DMS79 treated with DMSO at 0.1 percent for 48 hours (cell line): ENCODE data around the gene RFTN2.
"Not testable (repeated sequence)": the region's sequence is repeated elsewhere in the genome, so short reads cannot be mapped to it uniquely, and the experiment has no call there.

ENCODE experiments used
- DNase-seq: peaks from one replicate; lab custom pipeline; 2025; lab: John Stamatoyannopoulos, UW

RFTN2 gene

DNA sequence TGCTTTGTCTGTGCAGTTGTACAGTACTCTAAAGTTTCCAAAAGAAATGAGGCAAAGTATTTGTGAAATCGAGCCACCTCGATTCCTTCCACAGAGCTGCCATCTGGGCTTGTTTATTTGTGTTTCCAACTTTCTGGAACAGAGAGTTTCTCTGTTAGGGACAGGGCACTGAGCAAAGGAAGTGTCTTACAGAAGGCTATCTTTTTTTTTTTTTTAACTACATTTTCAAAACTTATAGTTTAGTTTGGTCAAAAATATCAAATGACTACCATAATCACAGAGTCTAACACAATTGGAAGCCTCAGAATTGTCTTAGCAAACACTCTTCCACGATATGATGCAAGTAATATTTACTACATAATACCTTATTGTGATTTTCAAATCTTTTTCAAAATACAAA is 796 bp downstream of the RFTN2 start:
- DNase-seq = no peak

DNA sequence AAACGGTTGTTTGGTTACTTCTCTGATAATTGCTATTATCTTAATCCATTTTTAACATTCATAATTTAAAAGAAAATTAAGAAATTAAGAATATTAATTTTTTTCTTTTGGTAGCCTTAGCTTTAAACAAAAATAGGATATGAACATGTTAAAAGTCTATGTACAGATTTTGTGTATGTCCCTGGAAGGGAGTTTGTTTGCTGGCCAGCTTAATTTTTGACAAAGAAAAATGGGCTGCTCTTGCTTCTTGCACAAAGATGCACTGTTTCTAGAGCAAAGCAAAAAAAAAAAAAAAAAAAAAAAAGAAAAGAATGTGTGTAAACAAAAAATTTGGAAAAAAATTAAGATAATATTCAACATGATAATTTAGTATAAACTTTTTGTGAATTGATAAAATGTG is 1.3 kb downstream of the RFTN2 start:
- DNase-seq = no peak

DNA sequence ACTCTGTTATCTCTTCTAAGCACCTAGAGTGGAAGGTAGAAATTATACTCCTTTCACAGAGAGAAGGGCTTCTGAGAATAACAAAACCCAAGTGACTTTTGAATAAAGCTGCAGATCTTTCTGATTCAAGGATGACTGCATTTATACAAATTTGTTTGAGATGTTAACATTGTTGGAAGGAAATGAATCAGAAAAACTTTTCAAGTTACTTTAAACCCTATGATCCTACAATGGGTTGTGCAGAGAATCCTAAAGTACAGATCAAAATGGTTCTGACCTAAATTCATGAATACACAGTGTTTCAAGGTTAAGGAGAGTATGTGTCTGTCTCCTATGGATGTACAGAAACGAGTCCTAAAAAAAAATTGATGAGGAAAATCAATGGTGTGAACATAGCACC is 1.8 kb downstream of the RFTN2 start:
- DNase-seq = no peak

DNA sequence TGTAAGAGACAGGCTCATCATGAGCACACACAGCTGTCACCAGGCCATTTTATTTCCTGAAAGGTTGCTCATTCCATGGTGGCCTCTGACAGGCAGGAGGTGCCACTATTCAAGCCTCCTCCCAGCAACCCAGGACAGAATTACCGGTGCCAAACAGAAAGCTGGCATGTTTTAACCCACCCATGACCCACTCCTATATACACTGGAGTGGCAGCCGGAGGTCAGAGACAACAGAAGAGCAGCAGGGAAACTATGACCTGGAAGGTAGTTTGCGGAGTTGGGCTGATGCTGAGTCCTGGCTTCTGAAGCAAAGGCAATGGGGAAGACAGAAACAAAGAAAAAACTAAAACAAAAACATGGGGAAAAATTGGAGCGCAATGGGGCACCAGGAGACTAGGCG is 2.3 kb downstream of the RFTN2 start:
- no peak for DNase-seq

DNA sequence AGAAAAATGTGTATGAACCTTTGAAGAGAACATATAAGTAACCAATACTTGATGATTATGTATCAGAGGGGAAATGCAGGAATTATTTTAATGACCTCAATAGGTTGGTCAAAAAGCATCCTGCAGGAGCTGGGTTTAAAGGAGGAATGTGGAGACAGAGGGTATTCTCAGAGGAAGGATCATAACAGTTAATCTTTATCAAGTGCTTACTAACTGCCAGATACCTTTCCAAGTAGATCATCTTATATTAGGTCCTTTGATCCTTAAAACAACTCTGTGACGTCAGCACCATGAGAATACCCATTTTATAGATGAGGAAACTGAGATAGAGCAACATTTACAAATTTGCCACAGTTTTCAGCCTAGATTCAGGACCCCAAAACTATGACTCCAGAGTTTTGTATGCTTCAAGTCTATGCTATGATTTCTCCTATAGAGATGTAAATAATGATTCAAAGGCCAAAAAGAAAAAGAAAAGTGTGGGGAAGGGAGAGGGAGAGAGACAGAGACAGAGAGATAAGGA is 3.0 kb downstream of the RFTN2 start:
- no peak for DNase-seq

DNA sequence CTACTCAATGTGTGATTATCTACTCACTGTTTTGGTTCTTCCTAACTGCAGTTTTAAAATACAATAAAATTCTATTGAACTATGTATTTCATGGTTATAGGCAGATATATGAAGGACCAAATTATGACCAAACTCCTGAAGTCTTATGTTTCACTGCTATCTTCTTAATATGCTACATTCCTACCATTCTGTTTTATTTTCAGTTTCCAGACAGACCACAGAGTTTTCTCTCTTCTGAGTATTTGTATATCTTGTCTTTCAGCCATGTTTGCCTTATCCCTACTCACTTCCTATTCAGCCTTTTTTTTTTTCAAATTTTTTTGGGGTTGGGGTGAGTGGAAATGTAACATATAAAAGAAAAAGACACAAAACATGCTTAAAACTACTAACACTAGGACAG is 6.3 kb downstream of the RFTN2 start:
- no peak for DNase-seq

DNA sequence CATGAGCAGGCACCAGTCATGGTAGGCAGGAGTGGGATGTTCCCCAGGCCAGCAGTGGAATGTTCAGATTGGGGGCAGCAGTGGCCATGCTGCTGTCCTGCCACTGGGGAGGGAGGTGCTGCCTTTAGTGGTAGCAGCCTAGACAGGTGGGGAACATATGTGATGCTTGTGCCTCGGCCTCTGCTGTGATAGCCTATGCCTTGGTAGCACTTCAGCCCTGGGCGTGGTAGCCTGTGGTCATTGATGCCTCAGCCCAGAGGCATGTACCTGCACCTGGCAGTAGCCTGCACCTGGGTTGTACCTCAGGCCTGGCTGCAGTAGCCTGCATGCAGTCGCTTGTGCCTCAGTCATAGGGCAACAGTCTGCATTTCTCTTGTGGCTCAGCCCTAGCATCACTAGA is 7.1 kb downstream of the RFTN2 start:
- no peak for DNase-seq

DNA sequence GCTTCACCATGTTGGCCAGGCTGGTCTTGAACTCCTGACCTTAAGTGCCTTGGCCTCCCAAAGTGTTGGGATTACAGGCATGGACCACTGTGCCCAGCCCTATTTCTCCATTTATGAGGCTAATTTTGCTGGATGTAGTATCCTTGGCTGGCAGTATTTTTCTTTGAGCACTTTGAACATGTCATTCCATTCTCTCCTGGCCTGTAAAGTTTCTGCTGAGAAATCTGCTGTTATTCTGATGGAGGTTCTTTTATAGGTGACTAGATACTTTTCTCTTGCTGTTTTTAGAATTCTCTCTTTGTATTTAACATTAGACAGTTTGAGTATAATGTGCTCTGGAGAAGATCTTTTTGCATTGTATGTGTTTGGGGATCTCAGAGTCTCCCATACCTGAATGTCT is 9.1 kb downstream of the RFTN2 start:
- DNase-seq = no peak

DNA sequence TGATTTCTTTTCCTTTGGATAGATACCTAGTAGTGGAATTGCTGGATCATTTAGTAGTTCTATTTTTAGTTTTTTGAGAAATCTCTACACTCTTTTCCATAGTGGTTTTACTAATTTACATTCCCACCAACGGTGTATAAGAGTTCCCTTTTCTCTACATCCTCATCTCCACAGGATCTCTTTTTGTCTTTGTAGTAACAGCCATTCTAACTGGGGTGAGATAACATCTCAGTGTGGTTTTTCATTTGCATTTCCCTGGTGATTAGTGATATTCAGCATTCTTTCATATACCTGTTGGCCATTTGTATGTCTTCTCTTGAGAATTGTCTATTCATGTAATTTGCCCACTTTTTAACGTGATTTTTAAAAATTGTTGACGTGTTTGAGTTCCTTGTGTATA is 13.8 kb downstream of the RFTN2 start:
- DNase-seq = no peak

DNA sequence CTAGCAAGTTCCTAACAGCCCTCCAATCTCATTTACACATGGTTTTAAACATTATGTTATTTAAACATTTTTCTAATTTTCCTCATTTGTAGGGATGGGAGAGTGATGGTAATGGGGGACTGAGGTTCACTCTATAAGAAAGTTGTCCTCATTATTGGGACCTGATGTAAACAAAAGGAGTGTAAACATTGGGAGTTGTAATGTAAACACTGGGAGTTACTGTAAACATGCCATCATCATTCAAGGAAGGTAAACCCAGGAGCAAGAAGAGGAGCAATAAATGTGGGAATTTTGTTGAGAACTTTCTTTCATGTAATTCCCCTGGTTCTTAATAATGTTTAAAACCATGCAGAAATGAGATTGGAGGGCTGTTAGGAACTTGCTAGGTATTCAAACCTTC is 17.8 kb downstream of the RFTN2 start:
- no peak for DNase-seq

DNA sequence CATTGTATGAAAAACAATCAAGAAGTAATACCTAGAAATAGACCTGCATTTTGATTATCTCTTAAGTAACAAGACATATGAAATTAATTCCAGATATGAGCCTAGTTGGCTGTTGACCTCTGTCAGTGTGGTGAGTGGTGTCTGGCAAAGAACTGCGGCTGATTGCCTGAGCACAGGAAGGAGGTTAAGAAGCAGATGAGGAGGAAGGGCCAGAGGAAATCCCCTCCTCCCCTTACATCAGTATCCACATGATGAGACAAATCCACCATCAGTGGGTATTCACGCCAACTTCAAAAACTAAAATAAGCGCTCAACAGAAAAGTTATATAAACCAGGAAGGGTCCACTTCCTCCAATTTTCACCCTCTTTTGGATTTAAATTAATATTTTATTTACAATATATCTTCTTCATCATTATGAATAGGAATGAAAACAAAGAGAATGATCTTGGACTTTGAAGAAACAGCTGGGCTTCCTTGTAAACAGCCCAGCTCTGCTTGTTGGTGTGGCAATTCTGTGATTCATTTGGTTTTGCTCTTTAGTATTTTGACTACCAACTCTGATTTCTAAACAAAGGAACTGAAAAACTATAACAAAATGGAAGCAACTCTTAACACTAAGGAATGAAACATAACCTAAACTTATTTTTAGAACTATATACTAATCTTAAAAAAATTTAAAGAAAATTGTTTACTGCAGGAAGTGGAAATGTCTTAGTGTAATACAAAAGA is 27.3 kb downstream of the RFTN2 start:
- no peak for DNase-seq

DNA sequence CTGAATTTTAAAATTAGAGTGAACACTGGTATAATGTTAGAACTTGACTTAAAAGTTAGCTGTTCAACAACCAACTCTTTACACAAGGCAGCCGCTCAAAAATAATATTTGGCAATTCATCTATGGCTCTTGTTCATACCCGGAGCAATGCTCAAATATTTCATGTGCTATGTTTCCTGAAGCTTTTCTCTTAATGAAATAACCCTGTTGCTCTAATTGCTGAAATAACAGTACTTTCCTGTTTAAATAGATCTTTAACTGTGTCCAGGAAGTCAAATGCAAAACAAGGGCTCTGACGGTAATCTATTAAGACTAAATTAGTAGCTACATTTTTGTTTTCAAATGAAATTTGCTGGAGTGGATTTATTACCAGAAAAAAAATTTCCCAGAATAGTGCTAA is 33.7 kb downstream of the RFTN2 start:
- no peak for DNase-seq

DNA sequence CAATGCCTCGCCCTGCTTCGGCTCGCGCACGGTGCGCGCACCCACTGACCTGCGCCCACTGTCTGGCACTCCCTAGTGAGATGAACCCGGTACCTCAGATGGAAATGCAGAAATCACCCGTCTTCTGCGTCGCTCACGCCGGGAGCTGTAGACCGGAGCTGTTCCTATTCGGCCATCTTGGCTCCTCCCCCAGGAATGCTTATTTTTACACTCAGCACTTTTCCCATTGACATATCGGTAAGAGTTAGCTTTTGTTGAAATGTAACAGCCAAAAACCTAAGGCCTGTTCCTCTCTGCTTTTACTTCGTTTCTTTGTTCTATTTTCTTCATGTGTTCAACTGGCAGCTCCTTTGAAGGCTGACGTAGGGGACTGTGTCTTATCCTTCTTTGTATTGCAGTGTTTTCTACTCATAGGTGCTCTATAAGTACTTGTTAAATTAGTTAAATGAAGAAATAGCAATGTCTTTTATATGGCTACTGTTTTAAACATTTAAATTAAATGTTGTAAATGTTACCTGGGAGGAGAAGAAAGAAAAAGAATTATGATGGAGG is 34.7 kb downstream of the RFTN2 start:
- DNase-seq = not testable (repeated sequence)

DNA sequence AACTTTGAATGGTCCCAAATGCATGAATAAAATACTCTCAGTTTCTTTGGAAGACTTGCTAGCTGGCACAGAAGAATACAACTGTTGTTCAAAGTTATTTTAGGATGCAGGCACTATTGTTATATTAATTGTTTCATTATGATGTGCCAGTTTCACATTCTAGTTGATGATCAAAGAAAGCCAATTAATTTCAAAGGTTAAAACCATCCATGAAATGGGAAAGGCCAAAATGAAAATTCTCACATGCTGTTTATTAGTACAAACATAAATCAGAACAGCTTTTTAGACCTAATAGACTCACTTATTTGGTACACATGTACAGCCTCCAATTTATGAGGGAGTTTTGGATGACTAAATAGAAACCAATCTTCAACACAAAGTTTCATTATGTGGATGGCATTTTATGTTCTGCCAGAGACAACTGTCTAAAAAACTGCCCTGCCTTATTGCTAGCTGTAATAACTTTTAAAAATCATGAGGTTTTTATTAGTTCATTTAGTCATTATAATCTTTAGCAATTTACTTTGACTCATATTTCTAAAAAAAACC is 42.2 kb downstream of the RFTN2 start:
- DNase-seq = no peak

DNA sequence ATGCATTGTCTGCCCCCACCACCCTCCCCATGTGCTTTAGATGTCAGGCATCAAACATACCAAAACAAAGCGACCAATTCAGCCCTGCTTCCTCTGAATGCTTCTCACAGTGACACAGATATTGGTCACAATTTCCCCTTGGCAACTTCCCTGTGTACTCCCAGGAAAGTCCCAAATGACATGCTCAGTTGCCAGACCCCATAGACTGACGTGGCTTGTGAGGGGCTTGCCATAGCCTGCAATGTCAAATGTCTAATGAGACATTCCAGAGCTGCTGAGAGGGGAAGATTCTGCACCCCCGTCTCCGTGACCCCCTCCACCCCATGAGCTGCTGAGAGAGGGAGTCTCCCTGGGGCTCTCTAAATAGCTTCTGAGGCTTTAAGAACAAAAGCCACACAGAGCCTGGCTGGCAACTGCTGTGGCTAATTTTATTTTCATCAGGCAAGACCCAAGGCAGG is 47.3 kb downstream of the RFTN2 start:
- DNase-seq = no peak

DNA sequence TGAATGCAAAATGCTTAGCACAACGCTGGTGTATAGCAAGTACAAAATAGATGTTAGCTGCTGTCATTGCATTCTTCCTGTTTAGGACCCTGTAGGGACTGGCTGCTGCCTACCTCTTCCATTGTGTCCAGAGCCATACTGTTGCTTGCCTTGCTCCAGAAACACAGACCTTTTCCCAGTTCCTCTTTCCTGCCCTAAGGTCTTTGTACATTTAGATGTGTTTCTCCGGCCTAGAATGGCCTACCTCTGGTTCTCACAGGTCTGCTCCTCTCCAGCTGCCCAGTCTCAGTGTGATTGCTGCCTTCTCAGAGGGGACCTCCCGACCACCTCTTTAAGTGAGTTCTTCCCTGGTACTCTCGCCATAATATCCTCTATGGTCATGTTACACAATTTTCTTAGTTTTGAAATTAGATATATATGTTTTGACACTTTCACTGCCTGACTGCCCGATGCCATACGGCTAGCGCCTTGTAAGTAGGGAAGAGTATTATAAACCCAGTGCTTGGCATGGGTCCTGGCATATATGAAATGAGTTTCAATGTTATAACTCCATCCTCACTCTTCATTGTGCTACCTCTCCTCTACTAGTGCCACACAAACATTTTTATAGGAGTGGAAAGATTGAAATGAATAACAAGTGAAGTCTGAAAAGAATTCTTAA is 48.3 kb downstream of the RFTN2 start:
- DNase-seq = no peak

DNA sequence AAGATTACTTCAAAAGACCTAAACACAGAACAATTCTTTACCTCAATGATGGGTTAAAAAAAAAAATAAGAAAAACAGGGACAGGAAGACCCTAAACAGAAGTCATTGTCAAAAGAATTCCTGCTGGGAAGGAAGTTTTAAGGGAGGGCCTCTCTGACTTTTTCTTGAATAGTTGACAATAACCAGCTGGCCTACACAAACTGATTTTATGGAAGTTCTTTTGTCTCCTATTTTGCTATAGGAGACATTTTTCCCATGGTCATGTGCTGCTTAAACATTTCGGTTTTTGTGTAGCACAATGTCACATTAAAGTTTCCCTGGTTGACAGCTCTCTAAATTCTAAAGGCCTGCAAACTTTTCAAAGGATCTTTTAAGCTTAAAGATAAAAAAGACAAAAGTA is 55.3 kb downstream of the RFTN2 start:
- no peak for DNase-seq

DNA sequence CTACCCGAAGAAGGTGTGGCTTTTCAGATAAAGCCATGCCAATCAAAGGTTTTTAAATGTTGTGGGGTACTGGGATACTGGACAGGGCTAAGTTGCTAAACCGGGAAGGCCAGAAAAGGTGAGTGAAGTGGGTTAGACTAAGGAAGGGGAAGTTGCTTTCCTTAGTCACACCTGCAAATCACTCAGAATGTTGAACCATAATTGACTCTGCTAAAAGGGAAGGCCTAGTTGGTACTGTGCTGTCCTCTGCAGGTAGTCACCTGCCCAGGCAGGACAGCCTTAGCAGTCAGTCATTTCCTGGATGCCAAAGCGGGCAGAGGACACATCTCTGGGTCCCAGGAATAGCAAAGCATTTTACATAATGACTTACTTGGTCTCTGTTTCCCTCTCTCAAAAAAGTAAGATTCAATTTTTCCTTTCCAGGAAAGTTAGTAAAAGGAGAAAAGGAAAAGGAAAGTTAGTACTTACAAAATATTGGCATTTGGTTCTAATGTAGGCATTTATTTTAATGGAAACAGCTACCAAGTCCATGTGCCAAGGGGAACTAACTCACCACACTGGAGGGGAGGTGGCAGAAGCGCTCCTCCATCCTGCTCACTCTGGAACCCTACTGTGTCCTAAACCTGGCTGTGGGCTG is 60.3 kb downstream of the RFTN2 start:
- no peak for DNase-seq

DNA sequence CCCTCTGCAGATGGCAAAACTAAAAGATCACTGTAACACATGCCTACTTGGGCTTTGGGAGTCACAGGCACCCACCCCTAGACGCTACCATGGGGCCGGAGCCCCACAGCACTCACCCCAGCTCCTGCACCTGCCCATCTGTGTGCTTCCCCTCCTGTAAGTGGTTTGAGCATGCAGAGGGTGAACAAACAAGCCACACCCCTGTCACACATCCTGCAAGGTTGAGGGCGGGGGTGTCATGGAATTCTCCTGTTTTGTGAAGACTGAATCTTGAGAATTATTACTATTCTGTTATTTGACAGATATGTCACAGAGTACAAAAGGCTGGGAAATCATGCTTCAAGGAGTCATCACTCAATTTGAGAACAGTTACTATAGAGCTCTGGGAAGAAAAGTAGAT is 60.9 kb downstream of the RFTN2 start:
- DNase-seq = no peak

DNA sequence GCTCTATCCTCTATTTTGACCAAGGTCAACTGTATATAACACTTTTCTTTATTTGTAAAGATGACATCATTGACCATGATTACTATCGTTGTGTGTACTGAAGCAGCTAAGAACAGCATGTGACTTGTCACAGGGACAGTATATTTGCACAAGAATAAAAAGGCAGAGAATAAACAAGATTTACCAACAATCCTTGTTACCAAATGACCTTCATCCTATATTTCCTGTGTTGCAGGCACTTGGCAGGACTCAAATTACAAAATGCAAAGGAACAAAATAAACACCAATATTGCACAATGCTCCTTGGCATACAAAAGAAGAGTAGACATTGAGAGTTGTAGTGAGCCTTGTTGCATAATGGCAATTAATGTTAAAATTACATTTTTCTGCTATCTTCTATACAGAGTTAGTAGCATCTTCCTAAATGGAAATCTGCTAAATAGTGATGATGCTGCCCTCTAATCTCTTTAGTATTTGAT is 61.8 kb downstream of the RFTN2 start:
- DNase-seq = no peak

DNA sequence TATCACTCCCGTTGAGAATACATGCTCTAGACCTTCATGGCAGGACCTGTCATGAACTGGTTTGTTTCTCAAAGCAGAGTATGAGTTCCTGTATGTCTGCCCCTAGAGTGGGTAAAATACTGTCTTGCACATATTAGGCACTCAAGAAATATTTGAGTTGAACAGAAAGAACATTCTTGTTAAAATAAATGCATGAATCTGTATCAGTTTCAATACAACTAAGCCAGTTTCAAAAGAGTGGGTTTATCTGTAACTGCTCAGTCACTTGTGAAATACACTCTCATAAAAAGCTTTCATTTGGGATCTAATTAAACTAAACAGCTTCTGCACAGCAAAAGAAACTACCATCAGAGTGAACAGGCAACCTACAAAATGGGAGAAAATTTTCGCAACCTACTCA is 69.2 kb downstream of the RFTN2 start:
- no peak for DNase-seq

DNA sequence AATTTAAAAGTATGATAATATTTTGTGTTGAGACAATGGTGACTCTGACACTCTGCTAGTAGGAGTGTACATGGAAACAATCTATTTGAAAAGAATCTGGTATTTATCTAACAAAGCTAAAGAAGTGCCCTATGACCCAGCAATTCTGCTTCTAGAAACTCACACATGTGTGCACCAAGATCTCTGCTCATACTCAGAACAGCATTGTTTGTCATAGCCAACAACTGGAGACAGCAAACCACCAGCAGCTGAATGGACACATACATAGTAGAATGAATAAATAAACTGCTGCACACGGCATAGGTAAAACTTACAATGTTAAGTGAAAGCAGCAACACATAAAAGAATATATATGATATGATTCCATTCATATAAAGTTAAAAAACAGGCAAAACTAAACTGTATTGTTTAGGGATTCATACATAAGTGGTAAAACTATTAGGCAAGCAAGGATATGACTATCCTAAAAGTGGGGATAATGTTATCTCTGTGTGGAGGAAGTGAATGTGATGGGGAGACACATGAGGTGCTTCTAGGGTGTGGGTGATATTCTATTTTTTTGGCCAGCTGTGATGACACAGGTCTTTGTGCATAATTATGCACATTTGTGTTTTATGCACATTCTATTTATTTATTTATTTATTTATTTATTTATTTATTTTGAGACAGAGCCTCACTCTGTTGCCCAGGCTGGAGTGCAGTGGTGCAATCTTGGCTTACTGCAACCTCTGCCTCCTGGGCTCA is 71.1 kb downstream of the RFTN2 start:
- DNase-seq = no peak
